ENCODE results near the gene NRAP.

- no peak for TF ChIP-seq CTCF (IDR thresholded peaks at IDR 0.05; ENCODE audit: poor library complexity)
- TF ChIP-seq EZH2phosphoT487 (IDR thresholded peaks at IDR 0.05; ENCODE audit: low read depth, severe bottlenecking, unreplicated experiment): no peak
- TF ChIP-seq EZH2 (IDR thresholded peaks at IDR 0.05; ENCODE audit: borderline replicate concordance): no peak
These were observed 91.1 kb downstream of the NRAP start for GRCh38 chr10:113572520-113573290.

All from hepatocyte (in vitro differentiated cells).